GM15510 (cell line): ENCODE results near the gene RFK.

Experiments used
- POLR2A ChIP-seq: IDR thresholded peaks from 3 replicates; pipeline ENCODE4 v1.6.1; 2011; ENCODE audit warnings: borderline replicate concordance; ENCODE audit not compliant: insufficient read length; ENCODE audit errors: extremely low read depth

The RFK gene

GRCh38 chr9:76357555-76357954, 36.7 kb downstream of the RFK start:
- TF ChIP-seq POLR2A: no peak

- no peak for TF ChIP-seq POLR2A
These were observed 38.3 kb downstream of the RFK start for GRCh38 chr9:76355886-76356285.

GRCh38 chr9:76354221-76354620, 40.0 kb downstream of the RFK start:
- TF ChIP-seq POLR2A: no peak

- TF ChIP-seq POLR2A: no peak
These were observed 40.9 kb downstream of the RFK start for GRCh38 chr9:76353280-76353679.

- no peak for TF ChIP-seq POLR2A
These were observed 42.1 kb downstream of the RFK start for GRCh38 chr9:76352026-76352620.

- no peak for TF ChIP-seq POLR2A
These were observed 43.2 kb downstream of the RFK start for GRCh38 chr9:76351006-76351405.

- TF ChIP-seq POLR2A: no peak
These were observed 44.4 kb downstream of the RFK start for GRCh38 chr9:76349865-76350264.

- TF ChIP-seq POLR2A: no peak
These were observed 51.4 kb downstream of the RFK start for GRCh38 chr9:76342858-76343257.

GRCh38 chr9:76342201-76342600, 52.0 kb downstream of the RFK start:
- no peak for TF ChIP-seq POLR2A

- no peak for TF ChIP-seq POLR2A
These were observed 52.6 kb downstream of the RFK start for GRCh38 chr9:76341616-76342015.

- TF ChIP-seq POLR2A: no peak
These were observed 55.8 kb downstream of the RFK start for GRCh38 chr9:76338418-76338817.

- TF ChIP-seq POLR2A: no peak
These were observed 58.2 kb downstream of the RFK start for GRCh38 chr9:76336027-76336426.
